Measurements from ENCODE around the gene CDHR4.
"Not testable (repeated sequence)": the region's sequence is repeated elsewhere in the genome, so short reads cannot be mapped to it uniquely, and the experiment has no call there.

Gene CDHR4

DNA sequence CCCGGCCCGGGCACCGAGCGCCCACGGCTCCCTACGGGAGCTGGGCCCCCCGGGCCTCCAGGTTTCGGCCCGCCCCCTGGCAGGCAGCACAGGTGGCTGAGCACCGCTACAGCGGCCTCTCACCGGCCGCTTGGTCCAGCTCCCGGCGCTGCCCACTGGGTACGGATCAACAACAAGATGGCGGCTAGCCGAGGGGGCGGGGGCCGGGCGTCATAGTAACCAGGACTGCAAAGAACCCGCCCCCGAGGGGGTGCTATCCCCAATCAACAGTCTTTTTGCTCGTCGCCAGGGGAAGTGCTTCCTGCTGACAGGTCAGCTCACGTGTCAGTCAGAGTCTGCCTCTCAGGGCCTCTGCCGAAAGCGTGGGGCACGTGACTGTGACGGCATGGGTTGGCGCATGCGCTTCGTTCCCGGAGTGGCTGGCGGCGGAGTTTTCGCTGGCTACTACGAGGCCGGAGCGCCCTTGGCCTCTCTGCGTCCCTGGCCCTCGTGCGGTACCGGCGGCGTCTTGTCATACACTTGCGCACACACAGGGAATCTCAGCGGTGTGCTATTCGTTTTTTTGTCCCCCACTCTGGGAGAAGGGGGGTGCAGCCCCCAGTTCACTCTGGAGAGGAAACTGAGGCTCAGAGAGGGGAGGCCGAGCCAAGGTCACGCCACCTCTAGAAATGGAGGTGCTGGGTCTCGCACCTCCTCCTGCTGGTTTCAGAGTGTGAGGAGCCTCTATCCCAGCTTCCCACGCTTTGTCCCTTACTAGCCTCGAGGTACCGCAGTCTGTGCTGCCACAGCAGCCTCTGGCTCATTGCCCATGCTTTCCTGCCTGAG is 13.1 kb downstream of the CDHR4 start, which contains the start of gene IP6K1:
Gene IP6K1, minus strand, starts transcription at position 186 of the 825 bp plus-strand sequence. CDS start 38,502 bp downstream, outside the sequence.
- TF ChIP-seq, protein P1, sequence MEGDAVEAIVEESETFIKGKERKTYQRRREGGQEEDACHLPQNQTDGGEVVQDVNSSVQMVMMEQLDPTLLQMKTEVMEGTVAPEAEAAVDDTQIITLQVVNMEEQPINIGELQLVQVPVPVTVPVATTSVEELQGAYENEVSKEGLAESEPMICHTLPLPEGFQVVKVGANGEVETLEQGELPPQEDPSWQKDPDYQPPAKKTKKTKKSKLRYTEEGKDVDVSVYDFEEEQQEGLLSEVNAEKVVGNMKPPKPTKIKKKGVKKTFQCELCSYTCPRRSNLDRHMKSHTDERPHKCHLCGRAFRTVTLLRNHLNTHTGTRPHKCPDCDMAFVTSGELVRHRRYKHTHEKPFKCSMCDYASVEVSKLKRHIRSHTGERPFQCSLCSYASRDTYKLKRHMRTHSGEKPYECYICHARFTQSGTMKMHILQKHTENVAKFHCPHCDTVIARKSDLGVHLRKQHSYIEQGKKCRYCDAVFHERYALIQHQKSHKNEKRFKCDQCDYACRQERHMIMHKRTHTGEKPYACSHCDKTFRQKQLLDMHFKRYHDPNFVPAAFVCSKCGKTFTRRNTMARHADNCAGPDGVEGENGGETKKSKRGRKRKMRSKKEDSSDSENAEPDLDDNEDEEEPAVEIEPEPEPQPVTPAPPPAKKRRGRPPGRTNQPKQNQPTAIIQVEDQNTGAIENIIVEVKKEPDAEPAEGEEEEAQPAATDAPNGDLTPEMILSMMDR (IDR thresholded peaks at IDR 0.05; ENCODE audit: insufficient read depth, low read length, poor library complexity, severe bottlenecking): no peak
- peak; percentile 95 for DNase-seq (ENCODE audit: extremely low read depth, insufficient read length)
- H3K4me3 ChIP-seq (replicated peaks; ENCODE audit: low read depth, low read length): peak within 1 kb of the TSS; percentile 71
- no peaks in the 10 kb centered on the region for H3K27me3 ChIP-seq (replicated peaks; ENCODE audit: control insufficient read depth, insufficient read depth, low read length)
- H3K36me3 ChIP-seq (ENCODE audit: control insufficient read depth, insufficient read depth, low read length): no peaks in the 10 kb centered on the region; the same call in none of the 2 replicates

DNA sequence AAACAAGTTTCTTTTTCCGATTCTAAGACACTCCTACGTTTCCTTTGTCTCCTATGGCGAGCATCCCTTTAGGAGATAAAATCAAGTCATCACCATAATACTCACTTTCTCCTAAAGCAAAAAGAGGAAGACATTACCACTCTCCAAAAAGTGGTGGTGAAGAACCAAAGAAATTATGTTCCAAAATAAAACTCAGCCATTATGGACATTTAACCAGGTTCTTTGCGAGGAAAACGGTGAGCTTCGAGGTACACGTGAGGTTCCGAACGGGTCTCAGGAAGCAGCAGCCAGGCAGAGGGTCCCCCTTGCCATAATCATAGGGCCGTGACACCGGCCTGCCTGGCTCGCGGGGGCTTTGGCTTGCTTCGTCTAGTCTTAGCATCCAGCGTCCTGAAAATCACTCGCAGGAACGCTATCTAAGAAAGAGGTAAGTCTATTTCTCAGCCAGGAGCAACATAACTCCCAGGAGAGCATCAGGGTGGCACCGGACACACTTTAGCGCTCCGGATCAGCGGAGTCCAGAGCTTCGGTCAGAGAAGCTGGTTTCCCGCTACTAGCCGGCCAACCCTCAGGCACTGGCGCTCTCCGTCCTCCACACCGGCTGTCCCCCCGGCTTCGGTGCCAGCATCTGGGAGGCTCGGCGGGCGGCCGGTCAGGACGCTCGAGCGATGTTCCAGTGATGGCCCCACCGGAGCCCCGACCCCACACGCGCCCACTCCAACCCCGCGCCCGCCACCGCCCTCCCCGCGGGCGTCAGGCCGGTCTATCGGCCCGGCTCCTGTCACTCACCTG is 13.9 kb downstream of the CDHR4 start:
- DNase-seq (ENCODE audit: extremely low read depth, insufficient read length): no peak
- TF ChIP-seq, protein P1 (IDR thresholded peaks at IDR 0.05; ENCODE audit: insufficient read depth, low read length, poor library complexity, severe bottlenecking): no peak
- Histone ChIP-seq H3K4me3 (replicated peaks; ENCODE audit: low read depth, low read length) (peak overlapping the region; percentile 71), H3K27me3 (replicated peaks; ENCODE audit: control insufficient read depth, insufficient read depth, low read length) (no peaks in the 10 kb centered on the region), H3K36me3 (ENCODE audit: control insufficient read depth, insufficient read depth, low read length) (peaks cover 2% of the 10 kb centered on the region)

DNA sequence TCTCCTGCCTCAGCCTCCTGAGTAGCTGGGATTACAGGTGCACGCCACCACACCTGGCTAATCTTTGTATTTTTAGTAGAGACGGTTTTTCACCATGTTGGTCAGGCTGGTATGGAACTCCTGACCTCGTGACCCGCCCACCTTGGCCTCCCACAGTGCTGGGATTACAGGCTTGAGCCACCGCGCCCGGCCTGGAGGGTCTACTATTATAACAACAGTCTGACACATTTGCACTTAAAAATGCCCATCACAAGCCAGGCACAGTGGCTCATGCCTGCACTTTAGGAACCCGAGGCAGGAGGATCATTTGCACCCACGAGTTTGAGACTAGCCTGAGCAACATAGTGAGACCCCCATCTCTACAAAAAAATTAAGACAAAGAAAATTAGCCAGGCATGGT is 17.4 kb downstream of the CDHR4 start:
- H3K36me3 ChIP-seq (ENCODE audit: control insufficient read depth, insufficient read depth, low read length); H3K27me3 ChIP-seq (replicated peaks; ENCODE audit: control insufficient read depth, insufficient read depth, low read length); H3K4me3 ChIP-seq (replicated peaks; ENCODE audit: low read depth, low read length); DNase-seq (ENCODE audit: extremely low read depth, insufficient read length): not testable (repeated sequence)

DNA sequence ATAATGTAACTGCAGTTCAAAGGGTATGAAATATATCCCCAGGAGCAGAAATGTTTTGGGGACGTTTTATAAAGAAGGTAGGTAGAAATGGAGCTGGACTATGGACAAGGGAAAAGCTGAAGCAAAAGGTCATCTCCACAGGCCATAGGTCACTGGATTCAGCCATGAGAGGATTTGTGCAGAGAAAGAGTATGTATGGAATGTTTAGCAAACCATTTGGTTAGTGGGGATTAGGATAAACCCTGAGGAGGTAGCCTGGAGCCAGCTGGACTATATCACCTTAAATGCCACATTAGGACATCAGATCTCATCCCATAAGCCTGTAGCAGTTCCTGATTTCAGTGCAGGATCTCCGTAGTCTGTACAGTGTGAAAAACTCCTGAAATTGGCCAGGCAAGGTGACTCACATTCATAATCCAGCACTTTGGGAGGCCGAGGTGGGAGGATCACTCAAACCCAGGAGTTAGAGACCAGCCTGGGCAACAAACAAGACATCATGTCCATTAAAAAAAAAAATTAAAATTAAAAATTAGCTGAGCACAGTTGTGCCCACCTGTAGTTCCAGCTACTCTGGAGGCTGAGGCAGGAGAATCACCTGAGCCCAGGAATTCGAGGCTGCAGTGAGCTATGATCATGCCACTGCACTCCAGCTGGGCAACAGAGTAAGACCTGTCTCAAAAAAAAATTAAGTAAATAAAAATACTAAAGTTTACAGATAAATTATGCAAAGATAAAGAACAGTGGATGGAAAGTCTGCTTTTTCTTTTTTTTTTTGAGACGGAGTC is 18.1 kb downstream of the CDHR4 start:
- peaks cover 4% of the 10 kb centered on the region for H3K36me3 ChIP-seq (ENCODE audit: control insufficient read depth, insufficient read depth, low read length)
- H3K4me3 ChIP-seq (replicated peaks; ENCODE audit: low read depth, low read length): no peak overlapping the region
- no peak for DNase-seq (ENCODE audit: extremely low read depth, insufficient read length)
- H3K27me3 ChIP-seq (replicated peaks; ENCODE audit: control insufficient read depth, insufficient read depth, low read length): no peaks in the 10 kb centered on the region
- TF ChIP-seq, protein P1 (IDR thresholded peaks at IDR 0.05; ENCODE audit: insufficient read depth, low read length, poor library complexity, severe bottlenecking): no peak

DNA sequence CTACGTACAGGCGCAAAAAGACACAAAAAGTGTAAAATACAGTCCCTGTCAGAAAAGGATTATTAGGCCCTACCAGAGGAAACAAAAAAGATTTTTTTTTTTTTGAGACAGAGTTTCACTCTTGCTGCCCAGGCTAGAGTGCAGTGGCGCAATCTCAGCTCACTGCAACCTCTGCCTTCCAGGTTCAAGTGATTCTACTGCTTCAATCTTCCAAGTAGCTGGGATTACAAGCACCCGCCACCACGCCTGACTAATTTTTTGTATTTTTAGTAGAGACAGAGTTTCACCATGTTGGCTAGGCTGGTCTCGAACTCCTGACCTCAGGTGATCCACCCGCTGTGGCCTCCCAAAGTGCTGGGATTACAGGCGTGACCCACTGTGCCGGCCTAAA is 18.7 kb downstream of the CDHR4 start:
- H3K27me3 ChIP-seq (replicated peaks; ENCODE audit: control insufficient read depth, insufficient read depth, low read length); DNase-seq (ENCODE audit: extremely low read depth, insufficient read length); H3K4me3 ChIP-seq (replicated peaks; ENCODE audit: low read depth, low read length); H3K36me3 ChIP-seq (ENCODE audit: control insufficient read depth, insufficient read depth, low read length): not testable (repeated sequence)

DNA sequence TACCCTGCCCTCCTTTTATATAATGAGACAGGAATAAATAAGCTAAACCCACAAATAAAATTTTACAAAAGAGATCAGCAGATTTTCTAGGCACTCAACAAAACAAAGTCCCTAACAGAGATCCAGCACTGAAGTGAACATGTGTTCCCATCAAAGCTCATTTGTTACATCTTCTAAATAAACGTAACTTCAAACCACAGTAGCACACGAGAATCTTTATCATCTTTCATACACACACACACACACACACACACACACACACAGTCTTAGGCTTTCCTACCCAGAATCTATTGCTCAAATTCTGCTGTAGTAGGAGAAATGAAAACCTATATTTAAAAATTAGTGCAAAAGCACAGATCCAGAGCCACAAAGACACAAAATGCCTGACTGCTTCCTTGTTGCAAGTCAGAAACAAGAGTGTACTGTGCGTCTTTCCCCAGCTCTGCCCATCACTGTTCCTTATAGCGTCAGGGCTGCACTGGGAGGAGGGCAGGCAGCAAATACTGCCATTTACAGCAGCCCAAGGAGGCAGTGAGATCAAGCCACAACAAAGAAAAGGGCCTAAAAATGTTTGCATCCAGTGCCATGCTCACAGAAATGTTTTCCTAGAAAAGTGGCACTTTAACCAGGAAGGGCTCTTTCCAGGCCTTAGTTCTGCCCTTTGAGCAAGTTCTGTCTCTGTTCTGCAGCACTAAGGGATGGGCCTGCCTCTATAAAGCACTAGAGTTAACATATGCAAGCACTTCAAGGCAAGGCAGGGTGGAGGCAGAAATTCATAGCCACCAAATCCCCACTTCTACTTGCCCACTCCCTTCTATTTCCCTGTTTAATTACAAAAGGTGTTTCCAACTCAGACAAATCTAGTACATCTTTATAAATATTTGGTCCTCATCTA is 19.3 kb downstream of the CDHR4 start:
- peaks cover 6% of the 10 kb centered on the region for H3K36me3 ChIP-seq (ENCODE audit: control insufficient read depth, insufficient read depth, low read length)
- H3K4me3 ChIP-seq (replicated peaks; ENCODE audit: low read depth, low read length): no peak overlapping the region
- no peaks in the 10 kb centered on the region for H3K27me3 ChIP-seq (replicated peaks; ENCODE audit: control insufficient read depth, insufficient read depth, low read length)
- DNase-seq (ENCODE audit: extremely low read depth, insufficient read length): no peak
- TF ChIP-seq, protein P1 (IDR thresholded peaks at IDR 0.05; ENCODE audit: insufficient read depth, low read length, poor library complexity, severe bottlenecking): no peak
